Measurements from ENCODE around the gene UMODL1. TPM values are rescaled to one million over a fixed set of nuclear protein-coding genes. Genes with fewer than 3 reads are reported as not detected.

Gene UMODL1
- total RNA-seq, 2 experiments from 2014 or later, result 7.4 to 12.3 TPM

- Histone ChIP-seq H4K20me1 (ENCODE audit: insufficient read depth, low read length) (no peaks in the 10 kb centered on the region), H3K36me3 (ENCODE audit: insufficient read depth, low read length) (peaks cover 14% of the 10 kb centered on the region; the same call in 1 of the 2 replicates), H3K27ac (ENCODE audit: low read depth, low read length, poor library complexity, severe bottlenecking) (peak overlapping the region; percentile 98), H3K4me1 (ENCODE audit: insufficient read depth, low read length, poor library complexity, severe bottlenecking) (peaks cover 75% of the 10 kb centered on the region), H3K9me2 (ENCODE audit: insufficient read depth, low read length) (no peaks in the 10 kb centered on the region), H3K79me2 (ENCODE audit: insufficient read depth, low read depth, low read length) (no peaks in the 10 kb centered on the region), H3K4me3 (ENCODE audit: low read depth, low read length, poor library complexity, severe bottlenecking) (peak overlapping the region; percentile 45), H2AFZ (ENCODE audit: low read length) (peak overlapping the region; percentile 33; the same call in 1 of the 2 replicates), H3K9me3 (ENCODE audit: low read length) (peaks cover 23% of the 10 kb centered on the region; the same call in 1 of the 2 replicates), H3K4me2 (ENCODE audit: low read length) (peak overlapping the region; percentile 80)
- intact Hi-C loops (cut with micrococcal nuclease; ENCODE audit: unreplicated experiment), result loop anchor here (2.0 kb wide), 3 partner anchors 31 to 69 kb away; no protein-coding TSS in a partner anchor
- TF ChIP-seq, protein P1, sequence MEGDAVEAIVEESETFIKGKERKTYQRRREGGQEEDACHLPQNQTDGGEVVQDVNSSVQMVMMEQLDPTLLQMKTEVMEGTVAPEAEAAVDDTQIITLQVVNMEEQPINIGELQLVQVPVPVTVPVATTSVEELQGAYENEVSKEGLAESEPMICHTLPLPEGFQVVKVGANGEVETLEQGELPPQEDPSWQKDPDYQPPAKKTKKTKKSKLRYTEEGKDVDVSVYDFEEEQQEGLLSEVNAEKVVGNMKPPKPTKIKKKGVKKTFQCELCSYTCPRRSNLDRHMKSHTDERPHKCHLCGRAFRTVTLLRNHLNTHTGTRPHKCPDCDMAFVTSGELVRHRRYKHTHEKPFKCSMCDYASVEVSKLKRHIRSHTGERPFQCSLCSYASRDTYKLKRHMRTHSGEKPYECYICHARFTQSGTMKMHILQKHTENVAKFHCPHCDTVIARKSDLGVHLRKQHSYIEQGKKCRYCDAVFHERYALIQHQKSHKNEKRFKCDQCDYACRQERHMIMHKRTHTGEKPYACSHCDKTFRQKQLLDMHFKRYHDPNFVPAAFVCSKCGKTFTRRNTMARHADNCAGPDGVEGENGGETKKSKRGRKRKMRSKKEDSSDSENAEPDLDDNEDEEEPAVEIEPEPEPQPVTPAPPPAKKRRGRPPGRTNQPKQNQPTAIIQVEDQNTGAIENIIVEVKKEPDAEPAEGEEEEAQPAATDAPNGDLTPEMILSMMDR (conservative IDR thresholded peaks at IDR 0.05; ENCODE audit: low read length), result no peak
- no peak for TF ChIP-seq EZH2phosphoT487 (IDR thresholded peaks at IDR 0.05; ENCODE audit: borderline replicate concordance, low read depth, low read length)
- CTCF ChIA-PET (ENCODE audit: unreplicated experiment), result interaction anchor here (0.7 to 2.3 kb wide), 3 partner anchors 11 to 82 kb away, joined by 3 to 8 read pairs (median 6); no protein-coding TSS in a partner anchor
- POLR2A ChIA-PET, result interaction anchor here (0.7 to 3.7 kb wide), 13 partner anchors 9 to 731 kb away, joined by 3 to 28 read pairs (median 9); no protein-coding TSS in a partner anchor
- DNase-seq (ENCODE audit: low spot score), result no peak
- BruUV-seq (replicated peaks), result no TSS peak
Measured at GRCh38 chr21:42189431-42189830, 118.3 kb downstream of the UMODL1 start.

DNA sequence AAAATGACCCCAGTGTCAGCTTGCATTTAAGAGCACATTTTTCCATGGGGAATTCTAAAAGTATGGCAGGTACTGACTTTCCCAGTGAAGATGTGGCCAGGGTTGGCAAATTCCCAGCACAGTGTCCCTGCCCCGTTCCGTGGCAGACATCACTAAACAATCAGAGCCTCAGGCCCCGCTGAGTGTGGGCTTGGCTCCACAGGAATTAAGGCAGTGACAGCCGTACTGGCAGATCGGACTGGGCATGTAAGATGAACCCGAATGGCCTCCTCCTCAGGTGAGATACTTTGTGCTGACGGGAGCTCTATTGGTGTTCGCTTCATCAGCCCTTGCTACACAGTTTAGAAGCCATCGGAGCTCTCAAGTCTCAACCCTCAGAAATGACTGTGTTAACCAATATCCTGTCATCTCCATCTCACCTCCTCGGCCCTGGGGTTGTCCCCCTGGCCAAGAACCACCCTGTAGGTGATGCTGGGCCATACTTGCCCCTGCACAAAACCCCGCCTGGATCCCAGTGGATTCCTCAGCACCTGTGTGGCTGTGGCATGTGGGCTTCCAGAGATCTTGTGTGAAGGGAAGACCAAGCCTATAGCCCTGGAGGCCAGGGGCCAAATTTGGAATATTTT lies 118.9 kb downstream of the UMODL1 start:
- H3K4me3 ChIP-seq (ENCODE audit: low read depth, low read length, poor library complexity, severe bottlenecking), result peak overlapping the region; percentile 45
- TF ChIP-seq, protein P1 (conservative IDR thresholded peaks at IDR 0.05; ENCODE audit: low read length), result no peak
- no peak for TF ChIP-seq EZH2phosphoT487 (IDR thresholded peaks at IDR 0.05; ENCODE audit: borderline replicate concordance, low read depth, low read length)
- peaks cover 18% of the 10 kb centered on the region; the same call in 1 of the 2 replicates for H3K9me3 ChIP-seq (ENCODE audit: low read length)
- peak overlapping the region; percentile 80 for H3K4me2 ChIP-seq (ENCODE audit: low read length)
- POLR2A ChIA-PET, result interaction anchor here (0.7 to 3.7 kb wide), 13 partner anchors 9 to 730 kb away, joined by 3 to 28 read pairs (median 5); no protein-coding TSS in a partner anchor
- peak overlapping the region; percentile 33; the same call in 1 of the 2 replicates for H2AFZ ChIP-seq (ENCODE audit: low read length)
- DNase-seq (ENCODE audit: low spot score), result no peak
- H3K9me2 ChIP-seq (ENCODE audit: insufficient read depth, low read length), result no peaks in the 10 kb centered on the region
- H3K4me1 ChIP-seq (ENCODE audit: insufficient read depth, low read length, poor library complexity, severe bottlenecking), result peaks cover 81% of the 10 kb centered on the region
- no peaks in the 10 kb centered on the region for H3K79me2 ChIP-seq (ENCODE audit: insufficient read depth, low read depth, low read length)
- H3K36me3 ChIP-seq (ENCODE audit: insufficient read depth, low read length), result peaks cover 14% of the 10 kb centered on the region; the same call in 1 of the 2 replicates
- intact Hi-C loops (cut with micrococcal nuclease; ENCODE audit: unreplicated experiment), result loop anchor here (2.0 kb wide), 3 partner anchors 31 to 69 kb away; no protein-coding TSS in a partner anchor
- CTCF ChIA-PET (ENCODE audit: unreplicated experiment), result interaction anchor here (0.7 to 2.3 kb wide), 3 partner anchors 11 to 82 kb away, joined by 3 to 8 read pairs (median 6); no protein-coding TSS in a partner anchor
- no peaks in the 10 kb centered on the region for H4K20me1 ChIP-seq (ENCODE audit: insufficient read depth, low read length)
- peak overlapping the region; percentile 98 for H3K27ac ChIP-seq (ENCODE audit: low read depth, low read length, poor library complexity, severe bottlenecking)
- BruUV-seq (replicated peaks), result no TSS peak

All from OCI-LY7 (cell line).